ENCODE data around the gene IARS2. TPM values are rescaled to one million over a fixed set of nuclear protein-coding genes. Genes with fewer than 3 reads are reported as not detected.

Gene IARS2
- total and polyA plus RNA-seq, 2 donors (not counting 3 experiments of a cell fraction or from before 2014, with no cell fraction given): 15.5 to 62.8 TPM

GRCh38 chr1:220089650-220090556 is 4.0 kb upstream of the IARS2 start, which contains the start of gene BPNT1:
TSS of gene BPNT1 (minus strand) at chr1:220089788. CDS start at chr1:220079846, 9,942 bp downstream.
- dilution Hi-C loops (cut with MboI; ENCODE audit: extremely low pct_ligation_motif_present, low sequenced_read_pairs): no loop called here
- H3K9me3 ChIP-seq (replicated peaks; ENCODE audit: control insufficient read depth, insufficient read depth, low read length): no peaks in the 10 kb centered on the region
- no peaks in the 10 kb centered on the region for H3K36me3 ChIP-seq (ENCODE audit: control insufficient read depth in 2 of 2, extremely low read depth in 1 of 2, insufficient read depth in 2 of 2, low read length in 2 of 2)
- H3K4me2 ChIP-seq (ENCODE audit: insufficient read depth, low read length): peak within 1 kb of the TSS; percentile 92
- peak; percentile 94 for FAIRE-seq
- H3K4me1 ChIP-seq (ENCODE audit: control insufficient read depth, extremely low read depth, insufficient read depth, low read length): peaks cover 3% of the 10 kb centered on the region
- intact Hi-C loops (cut with micrococcal nuclease): loop anchor here (1.0 to 5.0 kb wide), 2 partner anchors 44 to 88 kb away; partner anchors contain the start of gene EPRS1
- DNase-seq (ENCODE audit: low read depth, low spot score): peak; percentile 97
- TF ChIP-seq EZH2 (IDR thresholded peaks at IDR 0.05; ENCODE audit: borderline replicate concordance, low read depth, low read length, severe bottlenecking): no peak
- TF ChIP-seq POLR2AphosphoS5 (IDR thresholded peaks at IDR 0.05; ENCODE audit: insufficient read depth, low read depth, low read length): peak; percentile 55
- no peak for TF ChIP-seq JUN (IDR thresholded peaks at IDR 0.05; ENCODE audit: borderline replicate concordance, insufficient read depth, insufficient read length, low read depth)
- peak; percentile 96 for TF ChIP-seq POLR2A (IDR thresholded peaks at IDR 0.05; ENCODE audit: low read depth, low read length)
- no peak for TF ChIP-seq FOS (IDR thresholded peaks at IDR 0.05; ENCODE audit: borderline replicate concordance, insufficient read depth, low read length)
- no peaks in the 10 kb centered on the region for H4K20me1 ChIP-seq (replicated peaks; ENCODE audit: control insufficient read depth, extremely low read depth, insufficient read depth, low read length)
- peak within 1 kb of the TSS; percentile 50 for H3K9ac ChIP-seq (replicated peaks; ENCODE audit: extremely low read depth, insufficient read depth, low read length)
- H2AFZ ChIP-seq (ENCODE audit: low read depth, low read length): peak within 1 kb of the TSS; percentile 82
- CTCF ChIA-PET: interaction anchor here (0.6 to 2.4 kb wide), 11 partner anchors 10 to 1790 kb away, joined by 3 to 14 read pairs (median 4); no protein-coding TSS in a partner anchor
- BruUV-seq (replicated peaks): no TSS peak
- H3K4me3 ChIP-seq (replicated peaks in 1 of 3; ENCODE audit: insufficient read depth in 1 of 3, low read depth in 1 of 3, low read length in 3 of 3): peak within 1 kb of the TSS; percentile 44 to 82 (median 46)
- POLR2A ChIA-PET: interaction anchor here (0.6 kb wide), 1 partner anchor 78 kb away, joined by 3 read pairs; no protein-coding TSS in a partner anchor
- H3K27ac ChIP-seq (ENCODE audit: insufficient read depth, low read depth, low read length): peak within 1 kb of the TSS; percentile 0
- no peaks in the 10 kb centered on the region for H3K9me1 ChIP-seq (replicated peaks; ENCODE audit: control insufficient read depth, extremely low read depth, insufficient read depth, low read length)
- H3K27me3 ChIP-seq (ENCODE audit: control insufficient read depth in 2 of 2, insufficient read depth in 2 of 2, low read length in 2 of 2): no peaks in the 10 kb centered on the region
- H3K79me2 ChIP-seq (ENCODE audit: control insufficient read depth, insufficient read depth, low read length): peaks cover 15% of the 10 kb centered on the region

- Histone ChIP-seq H3K9me1 (replicated peaks; ENCODE audit: control insufficient read depth, extremely low read depth, insufficient read depth, low read length) (no peaks in the 10 kb centered on the region), H3K27ac (ENCODE audit: insufficient read depth, low read depth, low read length) (no peak overlapping the region), H2AFZ (ENCODE audit: low read depth, low read length) (no peak overlapping the region), H3K9me3 (replicated peaks; ENCODE audit: control insufficient read depth, insufficient read depth, low read length) (no peaks in the 10 kb centered on the region), H4K20me1 (replicated peaks; ENCODE audit: control insufficient read depth, extremely low read depth, insufficient read depth, low read length) (no peaks in the 10 kb centered on the region), H3K27me3 (ENCODE audit: control insufficient read depth in 2 of 2, insufficient read depth in 2 of 2, low read length in 2 of 2) (no peaks in the 10 kb centered on the region), H3K79me2 (ENCODE audit: control insufficient read depth, insufficient read depth, low read length) (peaks cover 14% of the 10 kb centered on the region), H3K4me2 (ENCODE audit: insufficient read depth, low read length) (no peak overlapping the region), H3K36me3 (ENCODE audit: control insufficient read depth in 2 of 2, extremely low read depth in 1 of 2, insufficient read depth in 2 of 2, low read length in 2 of 2) (no peaks in the 10 kb centered on the region), H3K4me3 (replicated peaks in 1 of 3; ENCODE audit: insufficient read depth in 1 of 3, low read depth in 1 of 3, low read length in 3 of 3) (no peak overlapping the region), H3K9ac (replicated peaks; ENCODE audit: extremely low read depth, insufficient read depth, low read length) (no peak overlapping the region), H3K4me1 (ENCODE audit: control insufficient read depth, extremely low read depth, insufficient read depth, low read length) (peaks cover 6% of the 10 kb centered on the region)
- FAIRE-seq (no peak), DNase-seq (ENCODE audit: low read depth, low spot score) (no peak)
- no TSS peak for BruUV-seq (replicated peaks)
- intact Hi-C loops (cut with micrococcal nuclease): loop anchor here (5.0 kb wide), 1 partner anchor 90 kb away; no protein-coding TSS in a partner anchor
- dilution Hi-C loops (cut with MboI; ENCODE audit: extremely low pct_ligation_motif_present, low sequenced_read_pairs): no loop called here
- CTCF ChIA-PET: interaction anchor here (0.5 to 1.8 kb wide), 4 partner anchors 10 to 101 kb away, joined by 3 to 12 read pairs (median 4); no protein-coding TSS in a partner anchor
- POLR2A ChIA-PET: no interaction called here
- TF ChIP-seq FOS (IDR thresholded peaks at IDR 0.05; ENCODE audit: borderline replicate concordance, insufficient read depth, low read length): no peak
- TF ChIP-seq JUN (IDR thresholded peaks at IDR 0.05; ENCODE audit: borderline replicate concordance, insufficient read depth, insufficient read length, low read depth): no peak
- no peak for TF ChIP-seq POLR2A (IDR thresholded peaks at IDR 0.05; ENCODE audit: low read depth, low read length)
- TF ChIP-seq POLR2AphosphoS5 (IDR thresholded peaks at IDR 0.05; ENCODE audit: insufficient read depth, low read depth, low read length): no peak
- no peak for TF ChIP-seq EZH2 (IDR thresholded peaks at IDR 0.05; ENCODE audit: borderline replicate concordance, low read depth, low read length, severe bottlenecking)
- no peak for TF ChIP-seq GATA2 (IDR thresholded peaks at IDR 0.05; ENCODE audit: insufficient read depth, insufficient read length, low read depth, low read length)
- TF ChIP-seq, protein P1, sequence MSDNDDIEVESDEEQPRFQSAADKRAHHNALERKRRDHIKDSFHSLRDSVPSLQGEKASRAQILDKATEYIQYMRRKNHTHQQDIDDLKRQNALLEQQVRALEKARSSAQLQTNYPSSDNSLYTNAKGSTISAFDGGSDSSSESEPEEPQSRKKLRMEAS (IDR thresholded peaks at IDR 0.05; ENCODE audit: insufficient read depth, insufficient read length): no peak
- no peak for TF ChIP-seq MYC (IDR thresholded peaks at IDR 0.05; ENCODE audit: low read depth, low read length)
- no peak for TF ChIP-seq CTCF (IDR thresholded peaks at IDR 0.05; ENCODE audit: extremely low read depth in 1 of 2, insufficient read depth in 1 of 2, low read depth in 1 of 2, low read length in 2 of 2)
Observed at GRCh38 chr1:220092694-220093093, 1.2 kb upstream of the IARS2 start.

All from endothelial cell of umbilical vein (primary cell).